Suprapubic skin (tissue), 3 donors: ENCODE data around the gene FAF2.

Experiments used
- POLR2AphosphoS5 ChIP-seq, 3 donors: sonication (generic); formaldehyde crosslinking; IDR thresholded peaks; one replicate each; pipeline ENCODE4 v1.6.1; 2017; ENCODE audit warnings: antibody characterized with exemption in 3 of 3
- TF ChIP-seq, protein P1 (sequence below), 2 donors: fragments of 200-600 bp in 1 of 2; fragments of 450-650 bp in 1 of 2; sonication (generic) in 1 of 2; IDR thresholded peaks; one replicate each; pipeline ENCODE4 v1.5.1; 2016 to 2019; ENCODE audit warnings: antibody characterized with exemption in 2 of 2, mild to moderate bottlenecking in 1 of 2, moderate library complexity in 1 of 2

DNA sequence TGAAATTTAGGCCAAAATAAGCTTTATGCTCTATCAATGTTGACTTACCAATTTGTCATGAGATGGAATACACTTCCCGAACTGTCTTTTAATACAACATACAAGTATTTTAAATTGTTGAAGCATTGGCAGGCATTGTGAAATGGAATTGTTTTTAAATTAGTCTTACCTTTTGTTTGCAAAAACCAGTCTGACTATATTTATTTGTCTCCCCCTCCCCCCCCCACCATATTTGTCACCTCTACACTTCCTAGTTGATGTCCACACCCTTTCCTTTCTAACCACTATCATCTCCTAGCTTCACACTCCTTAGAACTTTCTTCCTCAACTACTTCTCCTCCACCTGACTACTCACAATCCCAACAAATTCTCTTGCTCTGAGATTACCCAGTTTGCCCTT lies 40.9 kb downstream of the FAF2 start:
- TF ChIP-seq, protein P1, sequence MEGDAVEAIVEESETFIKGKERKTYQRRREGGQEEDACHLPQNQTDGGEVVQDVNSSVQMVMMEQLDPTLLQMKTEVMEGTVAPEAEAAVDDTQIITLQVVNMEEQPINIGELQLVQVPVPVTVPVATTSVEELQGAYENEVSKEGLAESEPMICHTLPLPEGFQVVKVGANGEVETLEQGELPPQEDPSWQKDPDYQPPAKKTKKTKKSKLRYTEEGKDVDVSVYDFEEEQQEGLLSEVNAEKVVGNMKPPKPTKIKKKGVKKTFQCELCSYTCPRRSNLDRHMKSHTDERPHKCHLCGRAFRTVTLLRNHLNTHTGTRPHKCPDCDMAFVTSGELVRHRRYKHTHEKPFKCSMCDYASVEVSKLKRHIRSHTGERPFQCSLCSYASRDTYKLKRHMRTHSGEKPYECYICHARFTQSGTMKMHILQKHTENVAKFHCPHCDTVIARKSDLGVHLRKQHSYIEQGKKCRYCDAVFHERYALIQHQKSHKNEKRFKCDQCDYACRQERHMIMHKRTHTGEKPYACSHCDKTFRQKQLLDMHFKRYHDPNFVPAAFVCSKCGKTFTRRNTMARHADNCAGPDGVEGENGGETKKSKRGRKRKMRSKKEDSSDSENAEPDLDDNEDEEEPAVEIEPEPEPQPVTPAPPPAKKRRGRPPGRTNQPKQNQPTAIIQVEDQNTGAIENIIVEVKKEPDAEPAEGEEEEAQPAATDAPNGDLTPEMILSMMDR (IDR thresholded peaks at IDR 0.05), result no peak
- no peak for TF ChIP-seq POLR2AphosphoS5 (IDR thresholded peaks at IDR 0.05)
